ENCODE measurements around the gene TNFAIP2. TPM values are rescaled to one million over a fixed set of nuclear protein-coding genes. Genes with fewer than 3 reads are reported as not detected.

Gene TNFAIP2
- total and polyA plus RNA-seq, 2 experiments from 2014 or later, result 9.6 to 51.8 TPM

- in situ Hi-C loops (cut with MboI), result loop anchor here (10.0 kb wide), 1 partner anchor 195 kb away; no protein-coding TSS in a partner anchor
- Histone ChIP-seq H3K4me3 (no peak overlapping the region), H3K36me3 (ENCODE audit: low read depth) (no peaks in the 10 kb centered on the region), H3K9me2 (ENCODE audit: insufficient read depth) (no peaks in the 10 kb centered on the region), H3K27ac (no peak overlapping the region), H2AFZ (no peak overlapping the region), H3K9me3 (ENCODE audit: low read depth) (no peaks in the 10 kb centered on the region), H3K9ac (no peak overlapping the region), H3K4me2 (ENCODE audit: unreplicated experiment) (no peak overlapping the region), H3K27me3 (replicated peaks; ENCODE audit: insufficient read depth) (0 out of 2 replicates have a peak, but pooled peaks cover under 1% of the 10 kb centered on the region), H3F3A (ENCODE audit: insufficient read depth) (no peaks in the 10 kb centered on the region), H3K79me2 (ENCODE audit: insufficient read depth) (no peaks in the 10 kb centered on the region), H3K4me1 (ENCODE audit: insufficient read depth) (no peaks in the 10 kb centered on the region), H4K20me1 (ENCODE audit: insufficient read depth) (no peaks in the 10 kb centered on the region)
- WGBS, 2 experiments (ENCODE audit: low coverage in 1 of 2, low lambda C conversion rate in 2 of 2, missing lambda C conversion rate in 2 of 2), result 89% methylated on average over 28 of the region's 28 CpGs
- no peak for DNase-seq
- TF ChIP-seq EZH2phosphoT487 (IDR thresholded peaks at IDR 0.05; ENCODE audit: insufficient read depth, low read depth) (no peak), EZH2 (IDR thresholded peaks at IDR 0.05; ENCODE audit: insufficient read depth, poor library complexity, severe bottlenecking) (no peak)
These were observed 33.6 kb upstream of the TNFAIP2 start for GRCh38 chr14:103089386-103090335.

GRCh38 chr14:103090481-103091020 lies 32.7 kb upstream of the TNFAIP2 start:
- no peak overlapping the region for H3K9ac ChIP-seq
- H3K4me1 ChIP-seq (ENCODE audit: insufficient read depth), result no peaks in the 10 kb centered on the region
- H4K20me1 ChIP-seq (ENCODE audit: insufficient read depth), result no peaks in the 10 kb centered on the region
- no peaks in the 10 kb centered on the region for H3K79me2 ChIP-seq (ENCODE audit: insufficient read depth)
- peak overlapping the region; percentile 70; the same call in 1 of the 2 replicates for H2AFZ ChIP-seq
- H3K4me3 ChIP-seq, result no peak overlapping the region
- H3K9me3 ChIP-seq (ENCODE audit: low read depth), result no peaks in the 10 kb centered on the region
- TF ChIP-seq EZH2 (IDR thresholded peaks at IDR 0.05; ENCODE audit: insufficient read depth, poor library complexity, severe bottlenecking), result no peak
- no peak for TF ChIP-seq EZH2phosphoT487 (IDR thresholded peaks at IDR 0.05; ENCODE audit: insufficient read depth, low read depth)
- H3K27ac ChIP-seq, result no peak overlapping the region
- no peaks in the 10 kb centered on the region for H3K9me2 ChIP-seq (ENCODE audit: insufficient read depth)
- in situ Hi-C loops (cut with MboI), result no loop called here
- no peaks in the 10 kb centered on the region for H3K36me3 ChIP-seq (ENCODE audit: low read depth)
- DNase-seq, result no peak
- WGBS, 2 experiments (ENCODE audit: low coverage in 1 of 2, low lambda C conversion rate in 2 of 2, missing lambda C conversion rate in 2 of 2), result 85 to 86% methylated on average over 12 of the region's 12 CpGs
- H3K27me3 ChIP-seq (replicated peaks; ENCODE audit: insufficient read depth), result no peaks in the 10 kb centered on the region
- H3F3A ChIP-seq (ENCODE audit: insufficient read depth), result no peaks in the 10 kb centered on the region
- H3K4me2 ChIP-seq (ENCODE audit: unreplicated experiment), result no peak overlapping the region

DNA sequence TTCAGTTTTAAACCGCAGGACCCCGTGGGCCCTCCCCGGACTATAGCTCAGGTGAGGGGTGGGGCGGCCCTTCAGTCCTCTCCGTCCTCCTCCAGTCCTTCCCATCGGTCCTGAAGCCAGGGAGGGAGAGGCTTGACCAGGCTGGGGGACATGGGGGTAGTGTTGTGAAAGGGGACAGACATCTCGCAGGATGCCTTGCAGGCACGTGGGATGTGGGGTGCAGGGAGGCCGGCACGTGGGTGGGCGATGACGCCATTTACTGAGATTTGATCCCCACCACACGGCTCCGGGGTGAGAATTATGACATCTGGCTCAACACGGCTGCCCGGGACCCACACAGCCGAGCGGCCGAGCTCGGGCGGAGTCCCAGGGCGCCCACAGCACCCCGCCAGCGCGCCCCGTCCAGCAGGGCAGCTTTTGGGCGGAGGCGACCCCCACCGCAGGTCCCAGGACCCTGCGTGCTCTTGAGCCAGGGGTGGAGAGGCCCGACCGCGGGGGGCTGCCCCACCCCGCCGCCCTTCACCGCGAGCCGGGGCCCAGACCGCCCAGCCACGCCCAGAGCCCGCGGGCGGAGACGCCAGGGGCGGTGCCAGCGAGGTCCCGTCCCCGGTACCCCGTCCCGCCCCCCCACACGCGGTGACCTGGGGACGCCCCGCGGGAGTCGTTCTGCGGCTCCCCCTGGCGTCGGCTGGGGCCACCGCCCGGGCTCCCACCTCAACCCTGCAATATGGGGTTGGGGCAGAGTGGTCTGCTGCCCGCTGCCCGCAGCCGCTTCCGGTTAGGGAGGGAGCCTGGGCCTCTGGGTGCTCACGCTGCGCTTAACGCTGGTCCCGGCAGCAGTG lies 32.0 kb upstream of the TNFAIP2 start:
- Histone ChIP-seq H3K9me2 (ENCODE audit: insufficient read depth) (no peaks in the 10 kb centered on the region), H3K27ac (no peak overlapping the region), H3F3A (ENCODE audit: insufficient read depth) (no peaks in the 10 kb centered on the region), H3K27me3 (replicated peaks; ENCODE audit: insufficient read depth) (no peaks in the 10 kb centered on the region), H2AFZ (peak overlapping the region; percentile 70), H3K4me3 (peak overlapping the region; percentile 58), H4K20me1 (ENCODE audit: insufficient read depth) (no peaks in the 10 kb centered on the region), H3K9me3 (ENCODE audit: low read depth) (no peaks in the 10 kb centered on the region), H3K36me3 (ENCODE audit: low read depth) (no peaks in the 10 kb centered on the region), H3K4me2 (ENCODE audit: unreplicated experiment) (peak overlapping the region; percentile 48), H3K79me2 (ENCODE audit: insufficient read depth) (no peaks in the 10 kb centered on the region), H3K4me1 (ENCODE audit: insufficient read depth) (no peaks in the 10 kb centered on the region), H3K9ac (peak overlapping the region; percentile 45)
- WGBS, 2 experiments (ENCODE audit: low coverage in 1 of 2, low lambda C conversion rate in 2 of 2, missing lambda C conversion rate in 2 of 2), result 11 to 13% methylated on average over 41 to 51 of the region's 69 CpGs
- in situ Hi-C loops (cut with MboI), result no loop called here
- TF ChIP-seq EZH2 (IDR thresholded peaks at IDR 0.05; ENCODE audit: insufficient read depth, poor library complexity, severe bottlenecking) (no peak), EZH2phosphoT487 (IDR thresholded peaks at IDR 0.05; ENCODE audit: insufficient read depth, low read depth) (no peak)
- DNase-seq, result peak; percentile 62

- Histone ChIP-seq H4K20me1 (ENCODE audit: insufficient read depth) (no peaks in the 10 kb centered on the region), H2AFZ (peak overlapping the region; percentile 70), H3K4me3 (peak overlapping the region; percentile 58), H3K27me3 (replicated peaks; ENCODE audit: insufficient read depth) (no peaks in the 10 kb centered on the region), H3F3A (ENCODE audit: insufficient read depth) (no peaks in the 10 kb centered on the region), H3K9me3 (ENCODE audit: low read depth) (no peaks in the 10 kb centered on the region), H3K36me3 (ENCODE audit: low read depth) (no peaks in the 10 kb centered on the region), H3K4me1 (ENCODE audit: insufficient read depth) (no peaks in the 10 kb centered on the region), H3K4me2 (ENCODE audit: unreplicated experiment) (peak overlapping the region; percentile 48), H3K9ac (peak overlapping the region; percentile 45), H3K9me2 (ENCODE audit: insufficient read depth) (no peaks in the 10 kb centered on the region), H3K27ac (no peak overlapping the region), H3K79me2 (ENCODE audit: insufficient read depth) (no peaks in the 10 kb centered on the region)
- in situ Hi-C loops (cut with MboI), result no loop called here
- WGBS, 2 experiments (ENCODE audit: low coverage in 1 of 2, low lambda C conversion rate in 2 of 2, missing lambda C conversion rate in 2 of 2), result 59 to 62% methylated on average over 9 of the region's 9 CpGs
- no peak for TF ChIP-seq EZH2 (IDR thresholded peaks at IDR 0.05; ENCODE audit: insufficient read depth, poor library complexity, severe bottlenecking)
- no peak for TF ChIP-seq EZH2phosphoT487 (IDR thresholded peaks at IDR 0.05; ENCODE audit: insufficient read depth, low read depth)
- DNase-seq, result no peak
These were observed 31.4 kb upstream of the TNFAIP2 start for GRCh38 chr14:103091883-103092222.

Measured in GM23248 (cell line).